Germinal center (tissue), 1 donor: ENCODE measurements around the gene PPP1R12A.
"Not testable (repeated sequence)": the region's sequence is repeated elsewhere in the genome, so short reads cannot be mapped to it uniquely, and the experiment has no call there.

Experiments
- DNase-seq: peaks from one replicate; pipeline ENCODE4 v3.0.0; 2012; ENCODE audit warnings: mixed read lengths, low spot score

Gene PPP1R12A

DNA sequence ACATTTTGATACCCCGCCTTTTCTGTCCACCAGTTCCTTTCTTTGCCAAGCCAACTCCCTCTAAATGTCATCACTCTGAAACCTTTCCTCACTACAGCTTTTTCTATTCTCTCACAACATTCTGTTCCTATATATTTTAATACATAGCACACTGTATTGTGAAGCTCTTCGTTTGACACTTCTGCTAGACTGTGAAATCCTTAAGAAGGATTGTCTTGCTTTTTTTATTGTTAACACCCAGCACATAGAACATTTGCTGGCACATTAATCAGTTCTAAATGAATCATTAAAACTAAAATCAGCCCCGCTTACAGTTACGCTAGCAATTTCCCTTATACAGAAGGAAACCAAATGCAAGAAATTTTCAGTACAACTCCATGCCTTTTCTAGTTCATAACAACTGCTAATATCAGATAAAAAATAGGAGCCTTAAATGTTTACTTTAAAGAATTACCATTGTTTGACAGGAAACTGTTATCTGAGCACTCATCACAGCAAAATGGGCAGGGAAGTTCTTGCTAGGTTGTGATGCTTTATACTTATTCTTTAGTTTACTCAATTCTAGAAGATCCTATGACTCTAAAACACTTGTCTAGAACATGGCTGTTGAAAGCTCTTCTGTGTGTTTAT lies 93.5 kb downstream of the PPP1R12A start:
- no peak for DNase-seq

DNA sequence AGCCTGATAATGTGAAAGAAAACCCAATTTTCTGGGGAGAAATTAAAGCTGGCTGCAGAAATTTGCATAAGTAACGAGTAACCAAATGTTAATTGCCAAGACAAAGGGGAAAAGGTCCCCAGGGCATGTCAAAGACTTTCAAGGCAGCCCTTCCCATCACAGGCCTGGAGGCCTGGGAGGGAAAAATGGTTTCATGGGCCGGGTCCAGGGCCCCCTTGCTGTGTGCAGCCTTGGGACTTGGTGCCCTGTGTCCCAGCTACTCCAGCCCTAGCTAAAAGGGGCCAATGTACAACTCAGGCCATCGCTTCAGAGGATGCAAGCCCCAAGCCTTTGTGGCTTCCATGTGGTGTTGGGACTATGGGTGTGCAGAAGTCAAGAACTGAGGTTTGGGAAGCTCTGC lies 96.5 kb downstream of the PPP1R12A start:
- no peak for DNase-seq

DNA sequence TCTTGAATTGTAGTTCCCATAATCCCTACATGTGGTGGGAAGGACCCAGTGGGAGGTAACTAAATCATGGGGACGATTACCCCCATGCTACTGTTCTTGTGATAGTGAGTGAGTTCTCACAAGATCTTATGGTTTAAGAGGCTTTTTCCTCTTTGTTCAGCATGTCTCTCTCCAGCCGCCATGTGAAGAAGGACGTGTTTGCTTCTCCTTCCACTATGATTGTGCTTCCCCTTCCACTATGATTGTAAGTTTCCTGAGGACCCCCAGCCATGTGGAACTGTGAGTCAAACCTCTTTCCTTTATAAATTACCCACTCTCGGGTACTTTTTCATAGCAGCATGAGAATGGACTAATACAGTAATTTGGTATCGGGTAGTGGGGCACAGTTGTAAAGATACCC lies 97.3 kb downstream of the PPP1R12A start:
- no peak for DNase-seq

DNA sequence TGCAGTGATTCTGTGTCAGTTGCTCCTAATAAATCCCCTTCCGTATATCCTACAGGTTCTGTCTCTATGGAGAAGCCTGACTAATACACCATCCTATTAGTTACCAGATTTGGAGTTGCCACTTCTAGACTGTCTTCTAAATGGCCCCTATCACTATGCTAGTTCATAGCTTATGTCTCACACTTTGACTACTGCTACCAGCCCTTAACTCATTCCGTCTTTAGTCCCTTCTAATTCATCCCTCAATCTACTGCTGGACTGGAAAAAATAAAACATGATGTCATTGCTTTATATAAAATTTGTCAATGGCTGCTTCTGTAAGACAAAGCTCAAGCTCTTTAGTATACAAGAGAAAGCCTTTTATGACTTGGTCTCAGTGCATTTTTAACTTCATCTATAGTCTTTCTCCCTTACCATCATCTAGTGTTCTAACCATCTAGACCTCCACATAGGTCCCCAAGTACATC lies 99.5 kb downstream of the PPP1R12A start:
- DNase-seq, result no peak

DNA sequence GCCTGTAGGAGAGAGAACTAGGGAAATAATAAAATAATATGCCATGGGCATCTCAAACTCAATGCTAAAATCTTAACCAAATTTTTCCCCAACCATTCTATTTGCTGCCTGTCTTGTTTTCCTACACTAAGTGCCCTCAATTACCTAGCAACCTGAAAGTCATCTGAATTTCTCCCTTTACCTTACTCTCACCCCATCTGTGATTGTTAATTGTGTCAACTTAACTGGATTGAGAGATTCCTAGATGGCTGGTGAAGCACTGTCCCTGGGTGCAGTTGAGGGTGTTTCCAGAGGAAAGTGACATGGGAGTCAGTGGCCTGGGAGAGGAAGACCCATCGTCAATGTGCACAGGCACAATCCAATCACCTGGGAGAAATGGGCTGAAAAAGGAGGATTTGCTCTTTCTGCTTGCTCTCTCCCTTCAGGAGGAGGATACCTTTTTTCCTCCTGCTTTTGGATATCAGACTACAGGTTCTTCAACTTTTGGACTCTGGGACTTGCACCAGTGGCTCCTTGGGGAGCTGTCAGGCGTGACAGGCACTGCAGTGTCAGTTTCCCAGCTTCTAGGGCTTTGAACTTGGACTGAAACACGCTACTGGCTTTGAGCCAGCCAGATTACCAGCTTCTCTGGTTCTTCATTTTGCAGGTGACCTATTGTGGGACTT lies 100.1 kb downstream of the PPP1R12A start:
- no peak for DNase-seq

DNA sequence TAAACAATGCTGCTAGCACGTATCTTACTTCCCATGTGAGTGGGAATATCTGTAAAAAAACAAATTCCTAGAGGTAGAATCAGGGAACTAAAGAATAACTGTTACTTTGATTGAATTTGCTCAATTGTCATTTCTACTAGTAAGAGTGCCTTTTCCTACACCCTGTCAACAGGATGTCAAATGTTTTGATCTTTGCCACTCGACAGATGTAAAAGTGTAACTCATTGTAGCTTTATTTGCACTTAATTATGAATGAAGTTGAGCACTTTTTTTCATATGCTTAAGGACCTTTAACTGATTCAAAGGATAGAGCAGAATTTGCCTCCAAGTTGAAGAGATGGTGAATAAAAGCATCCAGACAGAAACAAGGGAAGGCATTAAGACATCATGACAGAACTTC lies 104.5 kb downstream of the PPP1R12A start:
- no peak for DNase-seq

DNA sequence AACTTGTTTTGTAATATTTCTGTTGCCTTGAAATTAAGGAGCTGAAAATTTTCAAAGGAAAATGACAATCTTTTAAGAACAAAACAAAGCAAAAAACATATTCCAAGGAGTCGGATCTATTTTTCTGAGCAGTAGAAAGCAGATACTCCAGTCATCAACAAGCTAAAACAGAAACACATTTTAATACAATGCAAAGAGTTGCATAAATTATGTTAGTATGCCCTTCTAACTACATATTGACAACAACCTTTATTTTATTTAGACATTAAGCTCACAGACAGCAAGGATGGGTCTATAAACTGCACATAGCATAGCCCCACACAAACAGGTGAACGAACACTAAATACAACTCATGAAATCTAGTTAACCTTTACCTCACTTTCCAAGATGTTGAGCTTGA lies 106.0 kb downstream of the PPP1R12A start:
- no peak for DNase-seq

DNA sequence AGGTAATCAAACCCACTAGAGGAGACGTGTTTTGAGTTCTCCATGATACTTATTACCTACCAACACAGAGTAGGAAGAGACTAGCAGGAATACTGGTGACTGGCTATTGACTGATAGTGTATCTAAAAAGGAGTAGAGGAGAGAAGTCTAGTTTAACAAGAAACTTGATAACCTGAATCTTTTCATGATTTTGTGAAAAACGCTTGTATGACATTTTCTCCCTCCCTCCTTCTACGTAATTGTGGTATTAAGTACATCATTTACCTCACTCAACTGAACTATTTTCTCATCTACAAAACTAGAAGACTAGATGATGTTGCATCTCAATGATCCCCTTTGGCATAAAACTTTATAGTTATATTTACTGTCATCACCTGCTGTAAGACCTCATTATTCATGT lies 107.4 kb downstream of the PPP1R12A start:
- DNase-seq, result no peak

DNA sequence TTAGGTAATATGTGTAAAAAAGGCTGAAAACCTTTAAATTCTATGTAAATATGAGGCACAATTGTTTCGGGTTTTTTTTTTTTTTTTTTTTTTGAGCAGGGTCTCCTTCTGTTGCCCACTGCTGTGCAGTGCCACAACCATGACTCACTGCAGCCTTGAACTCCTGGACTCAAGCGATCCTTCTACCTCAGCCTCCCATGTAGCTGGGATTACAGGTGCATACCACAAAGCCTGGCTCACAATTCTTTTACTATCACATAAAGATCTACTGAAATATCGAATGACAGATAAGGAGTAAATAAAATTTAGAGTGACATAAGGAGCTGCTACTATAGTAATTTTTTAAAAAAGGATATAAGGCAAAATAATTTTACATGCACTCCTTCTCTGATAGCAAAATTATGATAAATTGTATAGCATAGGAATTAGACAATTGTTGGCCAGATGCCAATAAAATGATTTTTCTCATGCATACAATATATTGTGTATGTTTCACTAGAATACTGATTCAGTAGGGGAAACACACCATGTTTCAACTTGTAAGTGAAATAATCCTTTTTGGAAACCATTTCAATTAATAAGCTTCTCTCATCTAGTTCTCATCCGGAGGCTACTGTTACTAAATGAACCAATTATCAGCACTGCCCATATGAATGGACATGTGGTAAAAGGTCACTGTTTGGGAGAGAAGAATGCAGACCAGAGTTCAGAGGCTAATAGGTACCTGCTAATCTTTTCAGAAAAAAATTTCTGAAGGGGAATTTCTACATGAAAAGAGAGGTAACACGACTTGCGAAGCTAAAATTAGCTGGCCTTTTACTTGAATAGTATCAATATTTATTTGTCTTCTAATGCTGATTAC lies 108.4 kb downstream of the PPP1R12A start:
- DNase-seq, result no peak

DNA sequence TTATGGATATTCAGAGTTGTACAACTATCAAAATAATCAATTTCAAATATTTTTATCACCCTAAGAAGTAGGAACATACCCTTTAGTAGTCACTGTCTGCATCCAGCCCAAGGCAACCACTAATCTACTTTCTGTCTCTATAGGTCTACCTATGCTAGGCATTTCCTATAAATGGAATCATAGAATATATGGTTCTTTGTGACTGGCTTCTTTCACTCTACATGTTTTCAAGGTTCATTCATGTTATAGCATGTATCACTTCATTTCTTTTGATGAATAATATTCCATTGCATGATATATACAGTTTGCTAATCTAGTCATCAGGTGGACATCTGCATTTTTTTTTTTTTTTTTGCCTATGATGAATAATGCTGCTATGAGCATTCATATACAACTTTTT lies 112.4 kb downstream of the PPP1R12A start:
- no peak for DNase-seq

DNA sequence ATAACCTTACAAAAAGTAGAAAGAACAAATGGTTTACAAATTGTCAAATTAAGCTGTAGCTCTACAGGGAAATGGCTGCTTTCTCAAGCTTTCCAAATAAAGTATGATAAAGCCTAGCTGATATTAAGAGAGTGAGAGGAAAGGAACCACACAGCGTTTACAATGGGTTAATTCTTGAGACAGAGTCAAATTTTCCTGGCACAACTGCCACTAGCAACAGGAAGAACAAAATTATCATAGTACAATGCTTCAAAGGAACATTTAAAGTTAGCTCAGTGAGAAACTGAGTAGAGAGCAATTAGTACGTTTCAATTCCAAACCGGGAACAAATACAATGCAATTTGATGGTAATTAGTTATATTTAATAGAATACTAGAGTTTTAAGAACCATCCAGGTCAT lies 116.0 kb downstream of the PPP1R12A start:
- no peak for DNase-seq

DNA sequence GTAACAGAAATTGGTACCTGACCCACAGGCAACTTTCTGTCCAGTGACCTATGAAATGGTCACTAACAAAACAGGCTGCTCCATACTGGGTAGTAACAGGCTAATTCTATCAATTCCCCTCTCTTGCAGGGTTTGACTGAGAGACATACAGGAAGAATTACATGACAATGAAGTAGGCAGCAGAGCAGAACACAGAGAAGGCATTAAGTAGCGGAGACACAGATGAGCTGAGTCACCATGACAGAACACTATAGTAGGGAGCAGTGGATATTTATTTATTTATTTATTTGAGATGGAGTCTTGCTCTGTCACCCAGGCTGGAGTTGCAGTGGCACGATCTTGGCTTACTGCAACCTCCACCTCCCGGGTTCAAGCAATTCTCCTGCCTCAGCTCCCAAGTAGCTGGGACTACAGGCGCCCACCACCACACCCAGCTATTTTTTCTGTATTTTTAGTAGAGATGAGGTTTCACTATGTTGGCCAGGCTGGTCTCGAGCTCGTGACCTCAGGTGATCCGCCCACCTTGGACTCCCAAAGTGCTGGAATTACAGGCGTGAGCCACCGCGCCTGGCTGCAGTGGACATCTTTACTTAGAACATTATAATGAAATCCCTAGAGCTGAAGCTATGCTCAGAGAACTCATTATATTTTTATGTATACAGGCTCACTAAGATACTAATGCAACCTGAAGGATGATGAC lies 150.4 kb downstream of the PPP1R12A start:
- DNase-seq, result not testable (repeated sequence)

DNA sequence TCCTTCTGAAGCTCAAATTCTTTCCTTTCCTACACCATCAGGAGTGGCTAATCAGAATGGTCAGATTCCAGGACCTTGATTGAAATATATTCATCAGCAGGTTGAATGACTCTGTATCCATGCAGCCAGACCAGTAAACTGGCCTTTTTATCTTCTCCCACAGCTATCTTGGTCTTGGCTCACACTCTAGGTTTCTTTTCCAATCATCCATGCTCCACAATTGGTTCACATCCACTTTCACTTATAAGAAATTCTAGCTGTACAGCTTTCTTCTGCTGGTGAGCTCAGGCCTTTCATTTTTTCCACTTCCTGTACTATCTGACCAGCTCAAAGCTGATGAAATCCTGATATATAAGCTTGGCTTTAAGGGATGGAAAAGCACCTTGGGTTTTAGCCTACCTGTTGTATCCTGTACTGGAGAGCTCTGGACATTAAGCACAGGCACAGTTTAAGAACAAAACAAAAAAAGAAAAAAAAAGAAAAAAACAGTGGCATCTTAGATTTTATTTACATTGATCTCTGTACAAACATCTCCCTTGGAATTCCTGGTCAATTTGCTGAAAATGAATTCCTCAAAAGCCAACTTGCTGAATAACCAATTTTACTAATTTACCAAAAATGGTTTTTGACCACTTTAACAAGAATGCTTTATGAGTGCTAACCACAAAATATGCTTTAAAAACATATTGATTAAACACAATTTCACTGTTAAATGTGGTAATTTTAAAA lies 152.6 kb downstream of the PPP1R12A start:
- no peak for DNase-seq

DNA sequence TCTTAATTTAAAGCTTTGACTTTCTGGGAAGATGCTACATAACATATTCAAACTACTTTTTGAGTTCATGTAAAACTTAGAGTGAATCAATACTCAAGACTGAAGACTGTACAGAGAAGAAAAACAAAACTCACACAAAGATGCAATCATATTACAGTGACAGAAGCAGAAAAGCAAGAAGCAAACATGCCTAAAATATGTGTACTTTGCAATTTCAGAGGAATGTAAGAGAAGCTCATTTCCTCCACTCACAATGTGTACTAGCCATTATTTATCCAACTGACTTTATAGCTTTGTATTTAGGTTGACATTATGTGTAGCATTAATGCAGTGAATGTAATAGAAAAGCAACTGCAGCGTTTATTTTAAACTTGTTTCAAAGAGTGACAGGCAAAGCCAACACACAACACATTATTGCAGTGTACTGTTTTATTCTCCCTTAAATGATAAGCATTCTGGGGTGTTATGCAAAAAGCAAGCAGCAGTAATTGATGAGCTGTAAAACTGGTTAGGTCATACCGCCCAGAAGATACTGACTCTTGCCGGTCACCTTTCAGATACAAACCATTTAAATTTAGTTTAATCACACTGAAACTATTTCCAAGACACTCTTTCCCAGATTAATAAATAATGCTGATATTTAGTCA lies 156.0 kb downstream of the PPP1R12A start:
- no peak for DNase-seq

DNA sequence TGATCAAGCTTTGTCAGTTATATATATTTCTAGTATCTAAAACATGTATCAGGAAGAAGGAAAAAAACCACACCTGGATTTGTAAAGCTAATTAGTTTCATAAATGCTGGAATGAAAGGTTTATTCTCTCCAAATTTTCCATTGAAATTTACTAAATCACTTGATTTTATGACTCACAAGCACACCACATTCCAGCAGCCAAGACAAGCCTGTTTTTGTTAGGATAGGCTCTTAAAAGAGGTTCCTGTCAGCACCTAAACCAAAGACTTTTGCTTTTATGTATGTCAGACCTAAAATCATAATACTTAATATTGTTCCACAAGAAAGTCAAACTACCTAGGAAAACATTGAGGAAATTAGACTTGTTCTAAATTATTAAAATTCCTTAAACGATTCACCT lies 158.8 kb downstream of the PPP1R12A start:
- no peak for DNase-seq

DNA sequence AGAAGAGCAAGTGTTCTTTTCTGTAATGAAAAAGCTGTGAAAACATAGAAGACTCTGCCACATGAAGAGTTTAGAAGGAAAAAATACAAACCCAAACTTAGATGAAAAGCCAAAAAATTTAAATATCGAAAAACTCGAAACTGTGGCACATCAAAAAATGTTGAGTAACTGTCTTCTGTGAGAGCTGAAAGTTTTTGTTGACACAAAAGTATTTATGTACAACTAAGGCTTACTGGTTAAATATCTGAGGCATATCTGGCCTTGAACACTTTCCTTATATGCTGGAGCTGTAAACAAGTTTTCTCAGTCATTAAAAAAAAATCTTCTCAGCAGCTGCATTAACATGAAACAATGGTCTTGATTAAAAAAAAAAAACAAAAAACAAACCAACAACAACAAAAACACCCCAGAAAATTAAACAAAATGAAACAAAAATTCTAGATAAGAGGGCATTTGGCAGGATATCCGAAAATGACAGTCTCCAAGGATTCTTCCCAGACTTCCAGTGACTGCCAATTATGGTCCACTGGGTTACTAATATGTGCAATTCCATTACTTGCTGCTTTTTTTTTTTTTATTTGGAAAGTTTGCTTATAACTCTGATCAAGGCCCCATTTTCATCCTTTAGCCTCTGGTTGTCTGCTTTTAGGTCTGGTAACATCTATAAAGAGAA lies 159.4 kb downstream of the PPP1R12A start:
- no peak for DNase-seq

DNA sequence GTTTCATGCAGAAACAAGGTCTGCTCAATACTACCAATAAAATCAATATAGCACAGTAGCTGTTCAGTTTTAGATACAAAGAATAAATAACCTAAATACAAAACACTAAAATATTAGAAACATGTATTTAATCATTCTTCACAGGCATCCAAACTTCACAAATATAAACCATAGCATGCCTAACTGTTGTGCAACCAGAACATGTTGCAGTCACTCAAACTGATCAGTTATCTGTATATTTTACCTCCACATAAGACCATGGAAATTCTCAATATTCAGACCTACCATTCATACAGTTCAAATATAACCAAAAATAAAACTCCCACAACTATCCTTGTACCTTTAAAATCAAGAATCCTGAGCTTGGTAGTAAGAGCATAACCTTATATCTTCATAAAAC lies 161.0 kb downstream of the PPP1R12A start:
- no peak for DNase-seq

DNA sequence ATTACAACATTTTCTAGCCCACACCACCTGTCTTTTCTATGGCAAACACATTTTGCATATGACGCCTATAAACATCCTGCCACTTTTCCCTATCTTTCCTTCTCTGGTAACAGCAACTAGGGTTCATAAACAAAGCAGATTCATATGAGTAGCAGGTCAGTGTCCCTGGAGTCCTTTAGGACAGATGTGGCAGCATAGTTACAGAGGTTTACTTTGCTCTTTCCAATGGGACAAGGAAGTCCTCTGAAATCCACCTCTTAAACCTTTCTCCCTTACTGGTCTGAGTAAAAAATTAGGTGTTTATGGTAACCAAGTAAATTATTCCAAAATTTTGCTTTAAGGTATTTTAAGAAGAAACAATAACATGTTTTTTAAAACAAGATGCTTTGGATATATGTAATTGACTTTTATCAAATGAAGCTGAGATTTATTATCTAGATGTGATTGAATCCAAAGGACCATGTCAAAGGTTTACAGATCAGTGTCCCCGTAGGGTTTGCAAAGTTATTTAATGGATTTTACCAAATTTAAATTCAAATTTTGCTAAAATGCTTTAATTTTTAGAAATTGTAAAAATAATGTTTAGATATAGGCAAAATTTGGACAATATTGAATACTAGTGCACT lies 164.9 kb downstream of the PPP1R12A start:
- DNase-seq, result no peak

DNA sequence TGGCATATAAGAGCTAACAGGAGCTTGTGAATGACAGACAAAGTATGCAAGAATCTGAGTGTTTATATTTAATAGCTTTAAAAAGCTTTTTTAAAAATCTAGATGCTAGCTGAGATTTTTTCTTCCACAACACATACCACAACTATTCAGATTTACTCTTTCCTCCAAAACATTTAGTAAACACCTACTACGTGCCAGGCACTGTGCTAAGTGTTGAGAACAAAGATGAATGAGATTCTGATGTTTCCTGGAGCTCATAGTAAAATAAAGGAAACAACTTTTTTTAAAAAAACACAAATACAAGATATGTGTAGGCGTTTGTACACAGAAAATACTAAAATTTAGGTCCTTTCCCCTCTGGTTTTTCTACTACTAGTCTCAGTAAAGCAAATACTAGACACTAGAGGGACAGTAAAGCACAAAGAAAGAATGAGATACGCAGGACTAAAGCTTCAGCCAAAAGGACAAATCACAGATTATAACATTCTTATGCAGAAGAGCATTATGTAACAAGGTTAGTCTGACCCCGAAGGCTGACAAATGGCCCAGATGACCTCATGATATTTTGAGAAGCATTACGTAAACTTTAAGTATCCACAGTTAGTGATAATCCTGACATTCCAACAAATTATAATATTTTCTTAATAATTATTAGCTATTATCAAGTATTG lies 165.6 kb downstream of the PPP1R12A start:
- no peak for DNase-seq
